ENCODE results near the gene HK2.
"Not testable (repeated sequence)": the region's sequence is repeated elsewhere in the genome, so short reads cannot be mapped to it uniquely, and the experiment has no call there.

Gene HK2

DNA sequence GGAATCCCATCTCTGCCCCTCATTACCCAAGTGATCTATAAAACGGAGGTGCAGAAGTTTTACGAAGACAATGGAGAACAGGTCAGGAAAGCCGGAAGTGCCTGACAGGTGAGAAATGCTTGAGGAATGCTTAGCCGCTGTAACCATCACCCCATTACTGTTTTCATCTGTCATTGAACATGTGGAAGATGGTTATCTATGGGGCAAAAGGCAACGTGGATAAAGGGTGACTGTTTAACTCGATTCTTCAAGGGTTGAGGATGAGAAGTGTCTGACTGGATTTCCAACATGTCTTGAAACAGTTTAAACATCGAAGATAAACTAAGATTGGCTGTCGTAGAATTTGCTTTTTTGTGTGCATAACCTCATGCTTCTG lies 17.3 kb downstream of the HK2 start:
- H3K4me3 ChIP-seq (ENCODE audit: low read depth, low read length), result no peak overlapping the region
- no peak for DNase-seq (ENCODE audit: low read depth)
- TF ChIP-seq, protein P1, sequence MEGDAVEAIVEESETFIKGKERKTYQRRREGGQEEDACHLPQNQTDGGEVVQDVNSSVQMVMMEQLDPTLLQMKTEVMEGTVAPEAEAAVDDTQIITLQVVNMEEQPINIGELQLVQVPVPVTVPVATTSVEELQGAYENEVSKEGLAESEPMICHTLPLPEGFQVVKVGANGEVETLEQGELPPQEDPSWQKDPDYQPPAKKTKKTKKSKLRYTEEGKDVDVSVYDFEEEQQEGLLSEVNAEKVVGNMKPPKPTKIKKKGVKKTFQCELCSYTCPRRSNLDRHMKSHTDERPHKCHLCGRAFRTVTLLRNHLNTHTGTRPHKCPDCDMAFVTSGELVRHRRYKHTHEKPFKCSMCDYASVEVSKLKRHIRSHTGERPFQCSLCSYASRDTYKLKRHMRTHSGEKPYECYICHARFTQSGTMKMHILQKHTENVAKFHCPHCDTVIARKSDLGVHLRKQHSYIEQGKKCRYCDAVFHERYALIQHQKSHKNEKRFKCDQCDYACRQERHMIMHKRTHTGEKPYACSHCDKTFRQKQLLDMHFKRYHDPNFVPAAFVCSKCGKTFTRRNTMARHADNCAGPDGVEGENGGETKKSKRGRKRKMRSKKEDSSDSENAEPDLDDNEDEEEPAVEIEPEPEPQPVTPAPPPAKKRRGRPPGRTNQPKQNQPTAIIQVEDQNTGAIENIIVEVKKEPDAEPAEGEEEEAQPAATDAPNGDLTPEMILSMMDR (IDR thresholded peaks at IDR 0.05; ENCODE audit: insufficient read depth, low read depth, low read length, missing control alignments), result no peak

DNA sequence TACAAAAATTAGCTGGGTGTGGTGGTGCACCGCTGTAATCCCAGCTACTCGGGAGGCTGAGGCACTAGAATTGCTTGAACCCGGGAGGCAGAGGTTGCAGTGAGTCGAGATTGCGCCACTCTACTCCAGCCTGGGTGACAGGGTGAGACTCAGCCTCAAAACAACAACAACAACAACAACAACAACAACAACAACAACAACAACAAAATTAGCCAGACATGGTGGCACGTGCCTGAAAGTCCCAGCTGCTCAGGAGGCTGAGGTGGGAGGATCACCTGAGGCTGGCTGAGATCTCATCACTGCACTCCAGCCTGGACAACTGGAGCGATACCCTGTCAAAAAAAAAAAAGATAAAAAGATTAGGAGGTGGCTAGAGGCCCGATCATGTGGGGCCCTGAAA lies 19.4 kb downstream of the HK2 start:
- not testable (repeated sequence) for H3K4me3 ChIP-seq (ENCODE audit: low read depth, low read length); DNase-seq (ENCODE audit: low read depth)

DNA sequence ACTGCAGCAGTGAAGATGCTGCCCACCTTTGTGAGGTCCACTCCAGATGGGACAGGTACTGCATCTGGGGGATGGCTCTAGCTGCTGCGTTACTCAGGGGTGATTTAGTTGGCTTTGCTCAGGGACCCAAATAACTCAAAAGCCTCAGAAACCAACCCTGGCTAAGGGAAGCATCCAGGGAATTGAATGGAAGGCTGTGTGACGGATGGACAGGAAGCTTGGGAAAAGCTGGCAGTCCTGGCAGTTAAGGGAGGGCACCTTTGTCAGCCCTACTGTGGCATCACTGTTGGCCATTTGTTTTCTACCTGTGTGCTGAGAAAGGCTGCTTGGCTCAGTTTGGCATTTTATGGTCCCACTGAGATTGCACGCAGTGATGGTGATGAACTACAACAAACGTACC lies 20.5 kb downstream of the HK2 start:
- no peak overlapping the region for H3K4me3 ChIP-seq (ENCODE audit: low read depth, low read length)
- DNase-seq (ENCODE audit: low read depth), result no peak
- TF ChIP-seq, protein P1 (IDR thresholded peaks at IDR 0.05; ENCODE audit: insufficient read depth, low read depth, low read length, missing control alignments), result no peak

DNA sequence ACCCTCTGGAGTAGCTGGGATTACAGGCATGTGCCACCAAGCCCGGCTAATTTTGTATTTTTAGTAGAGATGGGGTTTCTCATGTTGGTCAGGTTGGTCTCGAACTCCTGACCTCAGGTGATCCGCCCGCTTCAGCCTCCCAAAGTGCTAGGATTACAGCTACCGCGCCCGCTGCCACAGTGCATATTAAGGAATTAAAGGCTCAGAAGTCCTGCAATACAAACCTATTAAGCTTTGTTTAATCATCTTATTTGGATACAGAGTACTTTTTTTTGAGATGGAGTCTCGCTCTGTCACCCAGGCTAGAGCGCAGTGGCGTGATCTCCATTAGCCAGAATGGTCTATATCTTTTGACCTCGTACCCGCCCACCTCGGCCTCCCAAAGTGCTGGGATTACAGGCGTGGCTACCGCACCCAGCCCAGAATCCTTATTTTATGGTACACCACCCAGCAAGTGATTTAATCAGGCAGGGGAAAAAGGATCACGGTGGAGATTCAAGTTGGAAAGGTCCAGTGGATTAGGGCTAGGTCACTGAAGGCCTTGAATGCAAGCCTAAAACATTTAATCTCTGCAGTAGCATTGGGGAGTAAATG lies 21.3 kb downstream of the HK2 start:
- not testable (repeated sequence) for H3K4me3 ChIP-seq (ENCODE audit: low read depth, low read length); DNase-seq (ENCODE audit: low read depth)

DNA sequence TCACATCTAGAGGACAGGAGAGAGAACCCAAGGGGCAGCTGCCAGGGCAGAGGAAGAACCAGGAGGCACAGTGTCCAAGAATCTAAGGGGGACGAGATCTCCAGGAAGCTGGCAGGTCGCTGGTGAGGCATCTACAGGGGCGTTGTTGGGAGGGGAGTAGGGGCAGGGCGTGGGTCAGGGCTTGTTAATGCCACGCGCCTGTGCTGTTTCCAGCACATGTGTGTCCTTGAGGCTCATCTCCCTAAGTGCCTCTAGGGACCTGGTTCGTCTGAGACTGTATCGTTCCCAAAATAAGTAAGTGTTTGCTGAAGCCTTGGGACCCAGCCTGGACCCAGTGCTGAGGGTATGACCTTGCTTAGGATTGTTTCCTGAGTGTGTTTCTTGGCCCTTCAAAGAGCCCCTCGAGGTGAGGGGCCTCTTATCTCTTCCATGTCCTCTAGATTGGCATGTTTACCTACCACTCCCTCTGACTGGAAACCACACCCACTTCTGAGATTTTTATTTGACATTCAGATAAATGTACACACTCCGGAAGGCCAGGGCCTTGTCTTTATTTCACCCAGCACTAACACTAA lies 22.2 kb downstream of the HK2 start:
- TF ChIP-seq, protein P1 (IDR thresholded peaks at IDR 0.05; ENCODE audit: insufficient read depth, low read depth, low read length, missing control alignments), result no peak
- H3K4me3 ChIP-seq (ENCODE audit: low read depth, low read length), result no peak overlapping the region
- DNase-seq (ENCODE audit: low read depth), result no peak

DNA sequence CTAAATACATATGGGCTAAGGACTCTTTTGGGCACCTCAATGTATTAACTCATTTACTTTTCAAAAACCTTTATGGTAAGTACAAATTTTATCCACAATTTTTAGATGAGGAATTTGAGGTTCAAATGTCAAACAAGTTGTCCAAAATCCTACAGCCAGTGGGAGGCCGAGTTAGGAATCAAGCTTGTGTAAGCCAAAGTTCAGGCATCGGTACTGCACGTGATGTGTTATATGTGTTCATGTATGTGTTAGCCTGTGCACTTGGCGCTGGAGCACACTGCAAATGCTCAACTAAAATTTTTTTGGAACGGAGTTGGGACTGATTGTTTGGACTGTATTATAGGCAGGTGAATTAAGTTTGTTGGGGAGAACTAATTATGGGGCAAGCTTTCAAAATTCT lies 22.7 kb downstream of the HK2 start:
- no peak for DNase-seq (ENCODE audit: low read depth)
- TF ChIP-seq, protein P1 (IDR thresholded peaks at IDR 0.05; ENCODE audit: insufficient read depth, low read depth, low read length, missing control alignments), result no peak
- no peak overlapping the region for H3K4me3 ChIP-seq (ENCODE audit: low read depth, low read length)

DNA sequence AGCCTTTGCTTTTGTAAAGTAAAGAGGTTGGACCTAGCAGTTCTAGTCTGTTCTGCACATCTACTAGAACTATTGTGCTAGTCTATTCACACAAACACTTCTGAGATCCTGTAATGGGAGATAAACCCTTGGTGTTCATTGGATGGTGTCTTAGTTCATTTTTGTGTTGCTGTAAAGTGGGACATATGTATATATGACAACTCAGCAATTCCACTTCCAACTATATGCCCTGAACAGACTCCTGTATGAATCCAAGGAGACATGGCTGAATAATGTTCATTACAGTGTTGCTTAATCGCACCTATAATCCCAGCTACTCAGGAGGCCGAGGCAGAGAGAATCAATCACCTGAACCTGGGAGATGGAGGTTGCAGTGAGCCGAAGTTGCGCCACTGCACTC lies 23.3 kb downstream of the HK2 start:
- TF ChIP-seq, protein P1 (IDR thresholded peaks at IDR 0.05; ENCODE audit: insufficient read depth, low read depth, low read length, missing control alignments), result no peak
- H3K4me3 ChIP-seq (ENCODE audit: low read depth, low read length), result no peak overlapping the region
- no peak for DNase-seq (ENCODE audit: low read depth)

DNA sequence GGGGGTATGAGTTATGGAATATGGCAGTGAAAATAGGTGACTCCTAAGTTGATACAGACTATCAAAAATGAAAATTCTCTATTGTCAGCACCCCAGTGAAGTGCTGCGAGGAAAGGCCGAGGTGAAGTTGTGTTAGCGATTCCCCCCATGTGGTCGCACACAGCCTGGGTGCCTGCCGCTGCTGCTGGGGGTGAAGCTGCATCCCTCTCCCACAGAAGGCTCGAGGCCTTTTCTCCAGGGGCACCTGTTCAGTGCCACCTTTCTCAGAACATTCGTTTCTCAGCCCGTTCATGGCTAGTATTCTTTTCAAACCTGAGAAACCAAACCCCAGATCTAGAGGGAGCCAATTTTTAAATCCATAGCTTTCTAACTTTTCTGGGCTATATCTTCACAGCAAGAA lies 23.8 kb downstream of the HK2 start:
- TF ChIP-seq, protein P1 (IDR thresholded peaks at IDR 0.05; ENCODE audit: insufficient read depth, low read depth, low read length, missing control alignments), result no peak
- no peak overlapping the region for H3K4me3 ChIP-seq (ENCODE audit: low read depth, low read length)
- no peak for DNase-seq (ENCODE audit: low read depth)
